Measurements from ENCODE around the gene ASB2. TPM values are rescaled to one million over a fixed set of nuclear protein-coding genes. Genes with fewer than 3 reads are reported as not detected.
A peak's percentile ranks its signal among the peaks of the same experiment; 100 is the strongest.

Gene ASB2
- total and polyA plus RNA-seq, 2 of the 13 experiments (the other 11 are each of a cell fraction or from before 2014, with no cell fraction given), result 0.82 to 4.1 TPM

DNA sequence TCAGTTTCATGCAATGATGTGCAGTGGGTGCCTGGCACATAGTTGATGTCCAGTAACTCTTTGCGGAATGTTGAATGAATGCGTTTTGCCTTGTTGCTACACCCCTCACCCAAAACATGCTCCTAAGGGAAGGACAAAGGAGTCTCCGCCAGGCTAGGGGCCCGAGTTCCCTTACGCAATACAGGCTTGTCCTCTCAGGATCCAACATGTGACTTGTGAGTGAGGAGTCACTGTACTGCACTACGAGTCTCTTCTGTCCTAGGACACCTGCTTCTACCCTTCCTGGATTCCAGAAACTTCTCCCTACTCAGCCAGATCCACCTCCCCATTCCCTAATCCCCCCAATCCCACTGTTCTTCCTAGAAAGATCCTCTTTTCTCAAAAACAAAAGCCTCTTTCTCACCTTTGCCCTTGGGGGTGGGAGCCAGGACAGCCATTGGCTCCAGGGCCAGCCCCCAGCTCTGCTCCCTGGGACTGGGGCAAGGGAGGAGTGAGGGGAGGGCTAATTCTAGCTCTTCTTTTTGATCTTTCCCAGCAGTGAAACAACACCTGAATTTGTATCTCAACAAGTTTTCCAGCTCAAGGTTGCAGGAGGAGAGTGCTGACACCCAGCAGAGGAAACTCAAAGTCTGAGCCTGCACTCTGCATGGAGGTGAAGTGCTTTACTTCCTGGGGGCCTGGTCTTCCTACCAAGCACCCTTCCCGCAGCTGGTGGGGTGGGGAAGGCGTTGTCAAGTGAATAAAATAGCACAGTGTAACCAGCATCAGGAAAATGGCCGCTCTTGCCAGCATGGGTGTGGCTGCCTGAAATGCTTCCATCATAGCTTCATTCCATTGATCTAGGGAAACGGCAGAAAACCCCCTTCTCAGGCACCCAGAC, 46.4 kb upstream of the ASB2 start (continued):
- TF ChIP-seq, protein P1, sequence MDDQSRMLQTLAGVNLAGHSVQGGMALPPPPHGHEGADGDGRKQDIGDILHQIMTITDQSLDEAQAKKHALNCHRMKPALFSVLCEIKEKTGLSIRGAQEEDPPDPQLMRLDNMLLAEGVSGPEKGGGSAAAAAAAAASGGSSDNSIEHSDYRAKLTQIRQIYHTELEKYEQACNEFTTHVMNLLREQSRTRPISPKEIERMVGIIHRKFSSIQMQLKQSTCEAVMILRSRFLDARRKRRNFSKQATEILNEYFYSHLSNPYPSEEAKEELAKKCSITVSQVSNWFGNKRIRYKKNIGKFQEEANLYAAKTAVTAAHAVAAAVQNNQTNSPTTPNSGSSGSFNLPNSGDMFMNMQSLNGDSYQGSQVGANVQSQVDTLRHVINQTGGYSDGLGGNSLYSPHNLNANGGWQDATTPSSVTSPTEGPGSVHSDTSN (CRISPR knock-in tag; IDR thresholded peaks at IDR 0.05; ENCODE audit: borderline replicate concordance), result no peak
- TF ChIP-seq SNAPC5 (CRISPR knock-in tag; IDR thresholded peaks at IDR 0.05; ENCODE audit: borderline replicate concordance) (0 out of 2 replicates have a peak, but pooled peaks have one; percentile 39), IRF2 (CRISPR knock-in tag; IDR thresholded peaks at IDR 0.05) (no peak), GRHL1 (CRISPR knock-in tag; conservative IDR thresholded peaks at IDR 0.05) (no peak), ZNF337 (CRISPR knock-in tag; IDR thresholded peaks at IDR 0.05; ENCODE audit: borderline replicate concordance, low read depth) (no peak), BRCA1 (CRISPR knock-in tag; IDR thresholded peaks at IDR 0.05) (no peak)
- TF ChIP-seq, protein P2, sequence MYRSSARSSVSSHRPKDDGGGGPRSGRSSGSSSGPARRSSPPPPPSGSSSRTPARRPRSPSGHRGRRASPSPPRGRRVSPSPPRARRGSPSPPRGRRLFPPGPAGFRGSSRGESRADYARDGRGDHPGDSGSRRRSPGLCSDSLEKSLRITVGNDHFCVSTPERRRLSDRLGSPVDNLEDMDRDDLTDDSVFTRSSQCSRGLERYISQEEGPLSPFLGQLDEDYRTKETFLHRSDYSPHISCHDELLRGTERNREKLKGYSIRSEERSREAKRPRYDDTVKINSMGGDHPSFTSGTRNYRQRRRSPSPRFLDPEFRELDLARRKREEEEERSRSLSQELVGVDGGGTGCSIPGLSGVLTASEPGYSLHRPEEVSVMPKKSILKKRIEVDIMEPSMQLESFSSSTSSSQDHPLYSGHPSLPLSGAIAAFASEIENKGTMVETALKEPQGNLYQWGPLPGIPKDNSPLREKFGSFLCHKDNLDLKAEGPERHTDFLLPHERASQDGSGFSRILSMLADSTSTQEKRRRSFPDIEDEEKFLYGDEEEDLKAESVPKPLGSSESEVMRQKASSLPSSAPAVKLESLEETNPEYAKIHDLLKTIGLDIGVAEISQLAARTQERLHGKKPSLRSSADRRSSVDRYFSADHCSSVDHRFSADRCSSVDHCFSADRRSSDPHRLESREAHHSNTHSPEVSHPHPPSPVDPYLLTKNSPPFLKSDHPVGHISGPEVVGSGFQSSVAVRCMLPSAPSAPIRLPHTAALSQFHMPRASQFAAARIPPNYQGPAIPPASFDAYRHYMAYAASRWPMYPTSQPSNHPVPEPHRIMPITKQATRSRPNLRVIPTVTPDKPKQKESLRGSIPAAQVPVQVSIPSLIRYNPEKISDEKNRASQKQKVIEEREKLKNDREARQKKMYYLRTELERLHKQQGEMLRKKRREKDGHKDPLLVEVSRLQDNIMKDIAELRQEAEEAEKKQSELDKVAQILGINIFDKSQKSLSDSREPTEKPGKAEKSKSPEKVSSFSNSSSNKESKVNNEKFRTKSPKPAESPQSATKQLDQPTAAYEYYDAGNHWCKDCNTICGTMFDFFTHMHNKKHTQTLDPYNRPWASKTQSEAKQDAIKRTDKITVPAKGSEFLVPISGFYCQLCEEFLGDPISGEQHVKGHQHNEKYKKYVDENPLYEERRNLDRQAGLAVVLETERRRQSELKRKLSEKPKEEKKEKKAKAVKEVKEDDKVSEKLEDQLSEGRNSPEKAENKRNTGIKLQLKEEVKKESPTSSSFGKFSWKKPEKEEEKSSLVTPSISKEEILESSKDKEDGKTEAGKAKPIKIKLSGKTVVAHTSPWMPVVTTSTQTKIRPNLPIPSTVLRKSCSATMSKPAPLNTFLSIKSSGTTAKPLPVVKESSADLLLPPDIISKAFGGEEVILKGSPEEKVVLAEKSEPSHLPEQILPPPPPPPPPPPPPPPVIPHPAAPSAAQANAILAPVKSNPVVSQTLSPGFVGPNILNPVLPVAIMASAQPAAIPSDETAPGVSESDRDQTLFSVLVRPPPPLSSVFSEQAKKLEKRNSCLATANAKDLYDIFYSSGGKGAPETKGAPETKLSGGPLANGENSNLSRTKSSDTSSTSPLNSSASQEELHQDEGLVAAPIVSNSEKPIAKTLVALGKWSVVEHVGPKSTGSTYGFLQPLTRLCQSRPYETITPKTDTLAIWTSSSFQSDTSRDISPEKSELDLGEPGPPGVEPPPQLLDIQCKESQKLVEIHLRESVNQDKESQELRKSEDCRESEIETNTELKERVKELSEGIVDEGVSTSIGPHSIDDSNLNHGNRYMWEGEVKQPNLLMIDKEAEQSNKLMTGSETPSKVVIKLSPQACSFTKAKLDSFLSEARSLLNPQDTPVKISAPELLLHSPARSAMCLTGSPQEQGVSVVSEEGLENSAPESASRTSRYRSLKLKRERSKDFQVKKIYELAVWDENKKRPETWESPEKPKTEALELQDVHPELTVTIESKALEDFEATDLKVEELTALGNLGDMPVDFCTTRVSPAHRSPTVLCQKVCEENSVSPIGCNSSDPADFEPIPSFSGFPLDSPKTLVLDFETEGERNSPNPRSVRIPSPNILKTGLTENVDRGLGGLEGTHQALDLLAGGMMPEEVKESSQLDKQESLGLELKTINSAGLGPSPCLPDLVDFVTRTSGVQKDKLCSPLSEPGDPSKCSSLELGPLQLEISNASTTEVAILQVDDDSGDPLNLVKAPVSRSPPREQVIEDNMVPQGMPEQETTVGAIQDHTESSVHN (CRISPR knock-in tag; IDR thresholded peaks at IDR 0.05), result no peak
- TF ChIP-seq, protein P3, sequence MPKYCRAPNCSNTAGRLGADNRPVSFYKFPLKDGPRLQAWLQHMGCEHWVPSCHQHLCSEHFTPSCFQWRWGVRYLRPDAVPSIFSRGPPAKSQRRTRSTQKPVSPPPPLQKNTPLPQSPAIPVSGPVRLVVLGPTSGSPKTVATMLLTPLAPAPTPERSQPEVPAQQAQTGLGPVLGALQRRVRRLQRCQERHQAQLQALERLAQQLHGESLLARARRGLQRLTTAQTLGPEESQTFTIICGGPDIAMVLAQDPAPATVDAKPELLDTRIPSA (CRISPR knock-in tag; IDR thresholded peaks at IDR 0.05; ENCODE audit: borderline replicate concordance), result no peak
- TF ChIP-seq, protein P4, sequence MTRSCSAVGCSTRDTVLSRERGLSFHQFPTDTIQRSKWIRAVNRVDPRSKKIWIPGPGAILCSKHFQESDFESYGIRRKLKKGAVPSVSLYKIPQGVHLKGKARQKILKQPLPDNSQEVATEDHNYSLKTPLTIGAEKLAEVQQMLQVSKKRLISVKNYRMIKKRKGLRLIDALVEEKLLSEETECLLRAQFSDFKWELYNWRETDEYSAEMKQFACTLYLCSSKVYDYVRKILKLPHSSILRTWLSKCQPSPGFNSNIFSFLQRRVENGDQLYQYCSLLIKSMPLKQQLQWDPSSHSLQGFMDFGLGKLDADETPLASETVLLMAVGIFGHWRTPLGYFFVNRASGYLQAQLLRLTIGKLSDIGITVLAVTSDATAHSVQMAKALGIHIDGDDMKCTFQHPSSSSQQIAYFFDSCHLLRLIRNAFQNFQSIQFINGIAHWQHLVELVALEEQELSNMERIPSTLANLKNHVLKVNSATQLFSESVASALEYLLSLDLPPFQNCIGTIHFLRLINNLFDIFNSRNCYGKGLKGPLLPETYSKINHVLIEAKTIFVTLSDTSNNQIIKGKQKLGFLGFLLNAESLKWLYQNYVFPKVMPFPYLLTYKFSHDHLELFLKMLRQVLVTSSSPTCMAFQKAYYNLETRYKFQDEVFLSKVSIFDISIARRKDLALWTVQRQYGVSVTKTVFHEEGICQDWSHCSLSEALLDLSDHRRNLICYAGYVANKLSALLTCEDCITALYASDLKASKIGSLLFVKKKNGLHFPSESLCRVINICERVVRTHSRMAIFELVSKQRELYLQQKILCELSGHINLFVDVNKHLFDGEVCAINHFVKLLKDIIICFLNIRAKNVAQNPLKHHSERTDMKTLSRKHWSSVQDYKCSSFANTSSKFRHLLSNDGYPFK (CRISPR knock-in tag; IDR thresholded peaks at IDR 0.05; ENCODE audit: borderline replicate concordance), result 0 out of 2 replicates have a peak, but pooled peaks have one; percentile 19
- TF ChIP-seq, protein P5, sequence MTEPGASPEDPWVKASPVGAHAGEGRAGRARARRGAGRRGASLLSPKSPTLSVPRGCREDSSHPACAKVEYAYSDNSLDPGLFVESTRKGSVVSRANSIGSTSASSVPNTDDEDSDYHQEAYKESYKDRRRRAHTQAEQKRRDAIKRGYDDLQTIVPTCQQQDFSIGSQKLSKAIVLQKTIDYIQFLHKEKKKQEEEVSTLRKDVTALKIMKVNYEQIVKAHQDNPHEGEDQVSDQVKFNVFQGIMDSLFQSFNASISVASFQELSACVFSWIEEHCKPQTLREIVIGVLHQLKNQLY (CRISPR knock-in tag; IDR thresholded peaks at IDR 0.05), result 0 out of 2 replicates have a peak, but pooled peaks have one; percentile 40
